ENCODE results near the gene RNF103. TPM values are rescaled to one million over a fixed set of nuclear protein-coding genes. Genes with fewer than 3 reads are reported as not detected.
A peak's percentile ranks its signal among the peaks of the same experiment; 100 is the strongest.

RNF103 gene
- total and polyA plus RNA-seq, 2 donors (not counting 3 experiments of a cell fraction or from before 2014, with no cell fraction given), result 15.6 to 24.2 TPM

DNA sequence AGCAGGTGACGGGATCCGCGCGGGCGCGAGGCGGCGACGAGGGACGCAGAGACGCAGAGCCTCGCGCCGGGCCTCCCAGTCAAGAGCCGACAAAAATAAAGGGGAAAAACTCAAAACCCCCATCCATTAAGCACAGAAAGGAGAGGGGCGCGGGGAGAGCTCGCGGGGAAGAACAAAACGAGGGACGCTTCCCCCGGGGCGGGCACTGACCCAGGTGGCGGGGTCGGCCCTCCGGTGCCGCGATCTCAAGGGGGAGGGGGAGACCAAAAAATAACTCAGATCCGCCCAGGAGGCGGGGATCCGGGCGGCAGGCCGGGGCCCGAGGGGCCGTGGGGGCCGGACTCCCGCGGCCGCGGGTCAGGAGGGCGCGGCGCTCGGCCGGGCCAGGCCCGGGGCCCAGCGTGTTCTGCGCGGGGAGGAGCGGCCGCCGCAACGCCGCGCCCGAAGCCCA, 597 bp downstream of the RNF103 start:
- Histone ChIP-seq H3K27me3 (ENCODE audit: control insufficient read depth in 2 of 2, insufficient read depth in 2 of 2, low read length in 2 of 2) (no peaks in the 10 kb centered on the region), H3K9me3 (replicated peaks; ENCODE audit: control insufficient read depth, insufficient read depth, low read length) (no peaks in the 10 kb centered on the region), H3K79me2 (ENCODE audit: control insufficient read depth, insufficient read depth, low read length) (peaks cover 37% of the 10 kb centered on the region), H3K4me2 (ENCODE audit: insufficient read depth, low read length) (peak overlapping the region; percentile 100), H3K4me1 (ENCODE audit: control insufficient read depth, extremely low read depth, insufficient read depth, low read length) (peaks cover 15% of the 10 kb centered on the region), H3K9ac (replicated peaks; ENCODE audit: extremely low read depth, insufficient read depth, low read length) (peak overlapping the region; percentile 98), H3K9me1 (replicated peaks; ENCODE audit: control insufficient read depth, extremely low read depth, insufficient read depth, low read length) (peaks cover 4% of the 10 kb centered on the region), H3K36me3 (ENCODE audit: control insufficient read depth in 2 of 2, extremely low read depth in 1 of 2, insufficient read depth in 2 of 2, low read length in 2 of 2) (peaks cover 0 to 3% of the 10 kb centered on the region in 2 experiments), H3K4me3 (replicated peaks in 1 of 3; ENCODE audit: insufficient read depth in 1 of 3, low read depth in 1 of 3, low read length in 3 of 3) (peak overlapping the region; percentile 74 to 98 (median 78)), H4K20me1 (replicated peaks; ENCODE audit: control insufficient read depth, extremely low read depth, insufficient read depth, low read length) (no peaks in the 10 kb centered on the region), H2AFZ (ENCODE audit: low read depth, low read length) (peak overlapping the region; percentile 92), H3K27ac (ENCODE audit: insufficient read depth, low read depth, low read length) (peak overlapping the region; percentile 94)
- dilution Hi-C loops (cut with MboI; ENCODE audit: extremely low pct_ligation_motif_present, low sequenced_read_pairs), result no loop called here
- DNase-seq (ENCODE audit: low read depth, low spot score) (peak; percentile 43), FAIRE-seq (no peak)
- no TSS peak for BruUV-seq (replicated peaks)
- intact Hi-C loops (cut with micrococcal nuclease), result loop anchor here (1.0 to 5.0 kb wide), 4 partner anchors 38 to 426 kb away; partner anchors contain the start of genes IMMT, KDM3A and MRPL35
- ChIA-PET POLR2A (interaction anchor here (1.7 to 2.1 kb wide), 3 partner anchors 39 to 182 kb away, joined by 4 to 11 read pairs (median 7); partner anchors contain the start of gene KDM3A), CTCF (interaction anchor here (0.6 to 1.1 kb wide), 4 partner anchors 9 to 402 kb away, joined by 3 to 4 read pairs (median 3); no protein-coding TSS in a partner anchor)
- TF ChIP-seq FOS (IDR thresholded peaks at IDR 0.05; ENCODE audit: borderline replicate concordance, insufficient read depth, low read length), result no peak
- TF ChIP-seq JUN (IDR thresholded peaks at IDR 0.05; ENCODE audit: borderline replicate concordance, insufficient read depth, insufficient read length, low read depth), result no peak
- TF ChIP-seq POLR2A (IDR thresholded peaks at IDR 0.05; ENCODE audit: low read depth, low read length), result no peak
- TF ChIP-seq, protein P1, sequence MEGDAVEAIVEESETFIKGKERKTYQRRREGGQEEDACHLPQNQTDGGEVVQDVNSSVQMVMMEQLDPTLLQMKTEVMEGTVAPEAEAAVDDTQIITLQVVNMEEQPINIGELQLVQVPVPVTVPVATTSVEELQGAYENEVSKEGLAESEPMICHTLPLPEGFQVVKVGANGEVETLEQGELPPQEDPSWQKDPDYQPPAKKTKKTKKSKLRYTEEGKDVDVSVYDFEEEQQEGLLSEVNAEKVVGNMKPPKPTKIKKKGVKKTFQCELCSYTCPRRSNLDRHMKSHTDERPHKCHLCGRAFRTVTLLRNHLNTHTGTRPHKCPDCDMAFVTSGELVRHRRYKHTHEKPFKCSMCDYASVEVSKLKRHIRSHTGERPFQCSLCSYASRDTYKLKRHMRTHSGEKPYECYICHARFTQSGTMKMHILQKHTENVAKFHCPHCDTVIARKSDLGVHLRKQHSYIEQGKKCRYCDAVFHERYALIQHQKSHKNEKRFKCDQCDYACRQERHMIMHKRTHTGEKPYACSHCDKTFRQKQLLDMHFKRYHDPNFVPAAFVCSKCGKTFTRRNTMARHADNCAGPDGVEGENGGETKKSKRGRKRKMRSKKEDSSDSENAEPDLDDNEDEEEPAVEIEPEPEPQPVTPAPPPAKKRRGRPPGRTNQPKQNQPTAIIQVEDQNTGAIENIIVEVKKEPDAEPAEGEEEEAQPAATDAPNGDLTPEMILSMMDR (IDR thresholded peaks at IDR 0.05; ENCODE audit: extremely low read depth in 1 of 2, insufficient read depth in 1 of 2, low read depth in 1 of 2, low read length in 2 of 2), result no peak

Measured in endothelial cell of umbilical vein (primary cell).